GM12878 (cell line): ENCODE measurements around the gene CTNNA3. TPM values are rescaled to one million over a fixed set of nuclear protein-coding genes. Genes with fewer than 3 reads are reported as not detected.

Experiments used
- ATAC-seq: fragments of 200-7000 bp; cut with Tn5 transposase; 3 replicates; pipeline ENCODE4 v1.9.1; 2020; ENCODE audit warnings: mild to moderate bottlenecking, moderate library complexity
- BruUV-seq: library from RNA; stranded (reverse); fragments of 400-500 nt; replicated peaks from 2 replicates; lab custom pipeline; 2021; lab: Mats Ljungman, UMichigan
- CTCF ChIA-PET: fragments of 300-600 bp; sonication (Branson Sonifier 250); formaldehyde crosslinking; extraction: SDS; loops from one replicate; lab custom pipeline; 2021; ENCODE audit warnings: inconsistent platforms; lab: Yijun Ruan, JAX
- POLR2A ChIA-PET: fragments of 350-600 bp; formaldehyde crosslinking; extraction: SDS; loops from one replicate; lab custom pipeline; 2021; ENCODE audit warnings: inconsistent platforms; lab: Charles Lee
- RAD21 ChIA-PET: fragments of 300-600 bp; sonication (Branson Sonifier 250); formaldehyde crosslinking; loops from one replicate; lab custom pipeline; 2023; ENCODE audit warnings: antibody characterized with exemption; ENCODE audit not compliant: unreplicated experiment; lab: Charles Lee
- SMC1A ChIA-PET: fragments of 300-600 bp; sonication (Branson Sonifier 250); formaldehyde crosslinking; loops from one replicate; lab custom pipeline; 2023; ENCODE audit not compliant: unreplicated experiment, uncharacterized antibody; lab: Charles Lee
- DNase-seq: peaks from one replicate; pipeline ENCODE4 v3.0.0-alpha.2; 2011; ENCODE audit warnings: low read depth, low spot score
- FAIRE-seq: peaks from 3 replicates; lab custom pipeline; 2011; peaks lifted over from hg19 to GRCh38; lab: Jason Lieb, UNC
- H2AFZ ChIP-seq: 2 replicates; pipeline ENCODE4 v1.6.0; 2011; ENCODE audit warnings: low read depth, low read length, control low read depth; ENCODE audit not compliant: control insufficient read depth
- H3K27ac ChIP-seq: 2 replicates; pipeline ENCODE4 v1.5.1; 2011; ENCODE audit warnings: control low read depth; ENCODE audit not compliant: control insufficient read depth, insufficient read depth
- H3K27me3 ChIP-seq, 2 experiments: replicated peaks in 1 of 2; 2 replicates each; pipeline versions ENCODE4 v1.6.0 to v1.6.1; 2011; ENCODE audit warnings: low read length in 1 of 2; ENCODE audit not compliant: control insufficient read depth in 2 of 2, insufficient read depth in 2 of 2
- H3K36me3 ChIP-seq, 2 experiments: 2 replicates each; pipeline ENCODE4 v1.5.1; 2011; ENCODE audit warnings: low read length in 1 of 2; ENCODE audit not compliant: control insufficient read depth in 2 of 2, insufficient read depth in 2 of 2
- H3K4me1 ChIP-seq: 2 replicates; pipeline ENCODE4 v1.6.1; 2011; ENCODE audit warnings: mild to moderate bottlenecking, low read length, moderate library complexity, mixed read lengths; ENCODE audit not compliant: control insufficient read depth, insufficient read depth
- H3K4me2 ChIP-seq: 2 replicates; pipeline ENCODE4 v1.6.0; 2011; ENCODE audit warnings: control low read depth; ENCODE audit not compliant: control insufficient read depth, insufficient read depth
- H3K4me3 ChIP-seq: fragments of 200-600 bp; sonication (generic); 2 replicates; pipeline ENCODE4 v1.5.1; 2016
- H3K79me2 ChIP-seq: 2 replicates; pipeline ENCODE4 v1.6.0; 2011; ENCODE audit warnings: low read length; ENCODE audit not compliant: control insufficient read depth, insufficient read depth
- H3K9ac ChIP-seq: 2 replicates; pipeline ENCODE4 v1.8.0; 2011; ENCODE audit warnings: low read length, control low read depth, mixed read lengths; ENCODE audit not compliant: control insufficient read depth, insufficient read depth
- H3K9me3 ChIP-seq: replicated peaks from 3 replicates; pipeline ENCODE4 v1.5.1; 2011; ENCODE audit warnings: mild to moderate bottlenecking, low read length; ENCODE audit not compliant: control insufficient read depth, insufficient read depth
- H4K20me1 ChIP-seq: 2 replicates; pipeline ENCODE4 v1.6.0; 2011; ENCODE audit not compliant: control insufficient read depth, insufficient read depth
- BACH1 ChIP-seq: fragments of 450-650 bp; IDR thresholded peaks from 2 replicates; pipeline ENCODE4 v1.6.1; 2017; ENCODE audit warnings: mild to moderate bottlenecking, borderline replicate concordance
- BRCA1 ChIP-seq: IDR thresholded peaks from 2 replicates; pipeline ENCODE4 v1.6.1; 2011; ENCODE audit warnings: low read depth, low read length, improper control_type of control experiment
- CBX3 ChIP-seq: fragments of 200-600 bp; sonication (generic); IDR thresholded peaks from 2 replicates; pipeline ENCODE4 v1.6.1; 2016; ENCODE audit warnings: low read depth, borderline replicate concordance
- CBX5 ChIP-seq: sonication (generic); IDR thresholded peaks from 2 replicates; pipeline ENCODE4 v1.6.1; 2016; ENCODE audit warnings: low read depth, moderate library complexity, mild to moderate bottlenecking, inconsistent platforms
- CHD1 ChIP-seq: IDR thresholded peaks from 2 replicates; pipeline ENCODE4 v1.6.1; 2012; ENCODE audit warnings: low read depth, low read length, improper control_type of control experiment
- CREB1 ChIP-seq: IDR thresholded peaks from 2 replicates; pipeline ENCODE4 v1.6.1; 2012; ENCODE audit warnings: low read depth, mild to moderate bottlenecking, inconsistent platforms
- CTCF ChIP-seq, 3 experiments: IDR thresholded peaks in 2 of 3; conservative IDR thresholded peaks in 1 of 3; 2 replicates each; pipeline ENCODE4 v1.5.1; 2011; ENCODE audit warnings: low read depth in 3 of 3, low read length in 3 of 3, mild to moderate bottlenecking in 3 of 3, control low read depth in 2 of 3, moderate library complexity in 2 of 3, inconsistent platforms in 1 of 3, mixed read lengths in 1 of 3; ENCODE audit not compliant: control insufficient read depth in 2 of 3, insufficient read depth in 1 of 3; ENCODE audit errors: extremely low read depth in 1 of 3
- JUNB ChIP-seq: IDR thresholded peaks from 2 replicates; pipeline ENCODE4 v1.6.1; 2016; ENCODE audit warnings: antibody characterized with exemption, mild to moderate bottlenecking
- NBN ChIP-seq: fragments of 450-650 bp; IDR thresholded peaks from 2 replicates; pipeline ENCODE4 v1.6.1; 2016
- POU2F2 ChIP-seq: IDR thresholded peaks from 3 replicates; pipeline ENCODE4 v1.6.1; 2011; ENCODE audit warnings: low read depth, mild to moderate bottlenecking, low read length, borderline replicate concordance
- RFX5 ChIP-seq: IDR thresholded peaks from 2 replicates; pipeline ENCODE4 v1.6.1; 2011; ENCODE audit warnings: low read depth, low read length, improper control_type of control experiment
- TCF3 ChIP-seq: IDR thresholded peaks from 2 replicates; pipeline ENCODE4 v1.6.1; 2012; ENCODE audit warnings: low read depth, mild to moderate bottlenecking, low read length, borderline replicate concordance; ENCODE audit not compliant: insufficient read depth
- ZNF274 ChIP-seq: IDR thresholded peaks from one replicate; pipeline ENCODE4 v1.8.0; 2011; ENCODE audit not compliant: insufficient read length, insufficient read depth
- in situ Hi-C: fragments of 300-500 bp; cut with MboI; formaldehyde crosslinking; loops from 9 replicates; pipeline ENCODE4 v1.14.3; 2018; ENCODE audit warnings: mixed read lengths
- intact Hi-C: fragments of 100-400 bp; cut with micrococcal nuclease; formaldehyde crosslinking; loops from one replicate; pipeline ENCODE4 v1.14.2; 2022; ENCODE audit not compliant: unreplicated experiment
- polyA plus RNA-seq, 11 experiments: library from polyadenylated mRNA; depleted of rRNA in 4 of 11; unstranded in 6 of 11; stranded (reverse) in 5 of 11; fragments of >200 nt; fragmentation: Nextera tagmentation in 4 of 11; fragmentation: Illumina TruSeq in 1 of 11; extraction: Ambion mirVana in 4 of 11; extraction: Trizol in 1 of 11; gene quantifications; 1 replicate in 1 of 11; 2 replicates in 10 of 11; pipeline versions ENCODE4 v1.2.1 to v1.2.3, GENCODE V29; 2011 to 2016; ENCODE audit warnings: inconsistent platforms in 2 of 11, missing spikeins in 2 of 11, low read depth in 1 of 11
- total RNA-seq, 4 experiments: library from RNA; depleted of rRNA in 3 of 4; stranded (reverse); fragments of >200 nt in 3 of 4; fragmentation: Illumina TruSeq in 1 of 4; extraction: Trizol in 1 of 4; gene quantifications; 2 replicates each; pipeline versions ENCODE4 v1.2.1 to v1.2.3, GENCODE V29; 2013 to 2021
- TF ChIP-seq, protein P1 (sequence below): fragments of 450-650 bp; formaldehyde crosslinking; IDR thresholded peaks from 2 replicates; pipeline ENCODE4 v1.4.0; 2022; ENCODE audit warnings: mild to moderate bottlenecking, moderate library complexity

CTNNA3 gene
- total and polyA plus RNA-seq, 10 of the 15 experiments (the other 5 are each of a cell fraction or from before 2014, with no cell fraction given), result under 0.01 to 4.5 (median 0.22) TPM; not detected in 2

- TF ChIP-seq CTCF (IDR thresholded peaks at IDR 0.05 in 2 of 3, conservative IDR thresholded peaks at IDR 0.05 in 1 of 3; ENCODE audit: control insufficient read depth in 2 of 3, extremely low read depth in 1 of 3, insufficient read depth in 1 of 3, low read depth in 3 of 3, low read length in 3 of 3) (no peak), POU2F2 (no peak), ZNF274 (no peak), TCF3 (no peak), JUNB (no peak), CHD1 (no peak), BRCA1 (no peak), CREB1 (no peak), CBX5 (no peak), BACH1 (no peak), RFX5 (no peak), NBN (no peak), CBX3 (no peak)
- TF ChIP-seq, protein P1, sequence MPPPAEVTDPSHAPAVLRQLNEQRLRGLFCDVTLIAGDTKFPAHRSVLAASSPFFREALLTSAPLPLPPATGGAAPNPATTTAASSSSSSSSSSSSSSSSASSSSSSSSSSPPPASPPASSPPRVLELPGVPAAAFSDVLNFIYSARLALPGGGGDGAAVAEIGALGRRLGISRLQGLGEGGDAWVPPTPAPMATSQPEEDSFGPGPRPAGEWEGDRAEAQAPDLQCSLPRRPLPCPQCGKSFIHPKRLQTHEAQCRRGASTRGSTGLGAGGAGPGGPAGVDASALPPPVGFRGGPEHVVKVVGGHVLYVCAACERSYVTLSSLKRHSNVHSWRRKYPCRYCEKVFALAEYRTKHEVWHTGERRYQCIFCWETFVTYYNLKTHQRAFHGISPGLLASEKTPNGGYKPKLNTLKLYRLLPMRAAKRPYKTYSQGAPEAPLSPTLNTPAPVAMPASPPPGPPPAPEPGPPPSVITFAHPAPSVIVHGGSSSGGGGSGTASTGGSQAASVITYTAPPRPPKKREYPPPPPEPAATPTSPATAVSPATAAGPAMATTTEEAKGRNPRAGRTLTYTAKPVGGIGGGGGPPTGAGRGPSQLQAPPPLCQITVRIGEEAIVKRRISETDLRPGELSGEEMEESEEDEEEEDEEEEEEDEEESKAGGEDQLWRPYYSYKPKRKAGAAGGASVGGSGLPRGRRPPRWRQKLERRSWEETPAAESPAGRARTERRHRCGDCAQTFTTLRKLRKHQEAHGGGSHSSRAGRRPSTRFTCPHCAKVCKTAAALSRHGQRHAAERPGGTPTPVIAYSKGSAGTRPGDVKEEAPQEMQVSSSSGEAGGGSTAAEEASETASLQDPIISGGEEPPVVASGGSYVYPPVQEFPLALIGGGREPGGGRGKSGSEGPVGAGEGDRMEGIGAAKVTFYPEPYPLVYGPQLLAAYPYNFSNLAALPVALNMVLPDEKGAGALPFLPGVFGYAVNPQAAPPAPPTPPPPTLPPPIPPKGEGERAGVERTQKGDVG (CRISPR knock-in tag), result no peak
- no peaks in the 10 kb centered on the region; the same call in 2 of the 3 replicates for H3K9me3 ChIP-seq
- H3K4me1 ChIP-seq, result no peaks in the 10 kb centered on the region; the same call in 1 of the 2 replicates
- FAIRE-seq (no peak), ATAC-seq (no peak), DNase-seq (no peak)
- H2AFZ ChIP-seq, result no peak overlapping the region
- ChIA-PET SMC1A (interaction anchor here (1.0 to 2.7 kb wide), 5 partner anchors 10 to 33 kb away, joined by 3 to 9 read pairs (median 4); no protein-coding TSS in a partner anchor), RAD21 (no interaction called here), CTCF (interaction anchor here (0.5 to 1.1 kb wide), 2 partner anchors 33 to 109 kb away, joined by 3 read pairs; no protein-coding TSS in a partner anchor), POLR2A (no interaction called here)
- H3K79me2 ChIP-seq, result no peaks in the 10 kb centered on the region
- no peak overlapping the region for H3K4me2 ChIP-seq
- no peaks in the 10 kb centered on the region for H4K20me1 ChIP-seq
- in situ Hi-C loops (no loop called here), intact Hi-C loops (no loop called here)
- no peak overlapping the region for H3K27ac ChIP-seq
- no peaks in the 10 kb centered on the region for H3K36me3 ChIP-seq
- BruUV-seq, result no TSS peak
- no peak overlapping the region for H3K9ac ChIP-seq
- H3K4me3 ChIP-seq, result no peak overlapping the region
- no peaks in the 10 kb centered on the region for H3K27me3 ChIP-seq
These were observed 65.1 kb downstream of the CTNNA3 start for GRCh38 chr10:67630904-67631303.
